ENCODE data around the gene SGMS1.
"Not testable (repeated sequence)": the region's sequence is repeated elsewhere in the genome, so short reads cannot be mapped to it uniquely, and the experiment has no call there.

SGMS1 gene

DNA sequence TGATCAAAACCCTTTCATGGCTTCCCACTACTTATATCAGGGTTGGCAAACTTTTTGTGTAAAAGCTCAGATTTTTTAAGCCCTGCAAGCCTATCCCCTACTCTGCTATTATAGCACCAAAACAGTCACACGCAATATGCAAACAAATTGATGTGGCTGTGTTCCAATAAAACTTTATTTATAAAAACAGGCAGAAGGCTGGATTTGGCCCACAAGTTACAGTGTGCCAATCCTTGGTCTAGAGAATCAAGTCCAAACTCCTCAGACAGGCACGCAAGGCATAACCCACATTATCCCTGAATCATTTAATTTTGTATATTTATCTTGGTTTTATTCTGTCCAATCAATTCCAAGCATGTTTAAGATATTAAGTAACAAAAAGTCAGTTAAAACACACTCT lies 71.9 kb downstream of the SGMS1 start:
- TF ChIP-seq, protein P1, sequence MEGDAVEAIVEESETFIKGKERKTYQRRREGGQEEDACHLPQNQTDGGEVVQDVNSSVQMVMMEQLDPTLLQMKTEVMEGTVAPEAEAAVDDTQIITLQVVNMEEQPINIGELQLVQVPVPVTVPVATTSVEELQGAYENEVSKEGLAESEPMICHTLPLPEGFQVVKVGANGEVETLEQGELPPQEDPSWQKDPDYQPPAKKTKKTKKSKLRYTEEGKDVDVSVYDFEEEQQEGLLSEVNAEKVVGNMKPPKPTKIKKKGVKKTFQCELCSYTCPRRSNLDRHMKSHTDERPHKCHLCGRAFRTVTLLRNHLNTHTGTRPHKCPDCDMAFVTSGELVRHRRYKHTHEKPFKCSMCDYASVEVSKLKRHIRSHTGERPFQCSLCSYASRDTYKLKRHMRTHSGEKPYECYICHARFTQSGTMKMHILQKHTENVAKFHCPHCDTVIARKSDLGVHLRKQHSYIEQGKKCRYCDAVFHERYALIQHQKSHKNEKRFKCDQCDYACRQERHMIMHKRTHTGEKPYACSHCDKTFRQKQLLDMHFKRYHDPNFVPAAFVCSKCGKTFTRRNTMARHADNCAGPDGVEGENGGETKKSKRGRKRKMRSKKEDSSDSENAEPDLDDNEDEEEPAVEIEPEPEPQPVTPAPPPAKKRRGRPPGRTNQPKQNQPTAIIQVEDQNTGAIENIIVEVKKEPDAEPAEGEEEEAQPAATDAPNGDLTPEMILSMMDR (IDR thresholded peaks at IDR 0.05; ENCODE audit: low read depth, low read length, missing control alignments) = no peak
- in situ Hi-C loops (cut with HindIII; ENCODE audit: low pct_ligation_motif_present, low sequenced_read_pairs) = no loop called here
- H3K27ac ChIP-seq = no peak overlapping the region
- H3K36me3 ChIP-seq (replicated peaks) = no peaks in the 10 kb centered on the region
- no peak for DNase-seq
- H3K4me3 ChIP-seq (ENCODE audit: low read depth, low read length) = no peak overlapping the region
- H3K27me3 ChIP-seq (replicated peaks) = no peaks in the 10 kb centered on the region

DNA sequence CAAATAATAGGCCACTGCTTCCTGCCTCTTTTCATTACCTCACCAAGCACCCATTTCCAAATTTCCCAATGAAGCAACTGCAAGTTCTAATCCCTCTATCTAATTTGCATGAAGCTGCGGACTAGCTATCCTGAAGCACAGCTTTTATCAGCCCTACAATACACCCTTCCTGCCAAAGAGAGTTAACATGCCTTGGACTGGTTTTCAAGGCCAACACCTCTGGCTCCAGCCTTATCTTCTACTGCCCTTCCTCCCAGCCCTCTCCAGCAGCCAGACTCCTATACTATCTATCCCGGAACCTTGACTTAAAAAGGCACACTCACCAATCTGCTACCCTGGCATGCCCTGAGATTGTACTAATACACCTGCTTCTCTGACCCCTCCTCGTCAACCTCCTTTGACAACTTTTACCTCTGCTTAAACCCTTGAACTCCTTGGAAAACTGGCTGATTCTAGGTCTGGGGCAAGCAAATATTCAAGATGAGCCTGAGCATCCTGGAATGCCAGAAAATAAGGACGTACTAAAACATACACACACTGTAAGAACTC lies 73.4 kb downstream of the SGMS1 start:
- no peak overlapping the region for H3K27ac ChIP-seq
- H3K27me3 ChIP-seq (replicated peaks) = no peaks in the 10 kb centered on the region
- in situ Hi-C loops (cut with HindIII; ENCODE audit: low pct_ligation_motif_present, low sequenced_read_pairs) = no loop called here
- no peaks in the 10 kb centered on the region for H3K36me3 ChIP-seq (replicated peaks)
- DNase-seq = no peak
- H3K4me3 ChIP-seq (ENCODE audit: low read depth, low read length) = no peak overlapping the region
- TF ChIP-seq, protein P1 (IDR thresholded peaks at IDR 0.05; ENCODE audit: low read depth, low read length, missing control alignments) = no peak

DNA sequence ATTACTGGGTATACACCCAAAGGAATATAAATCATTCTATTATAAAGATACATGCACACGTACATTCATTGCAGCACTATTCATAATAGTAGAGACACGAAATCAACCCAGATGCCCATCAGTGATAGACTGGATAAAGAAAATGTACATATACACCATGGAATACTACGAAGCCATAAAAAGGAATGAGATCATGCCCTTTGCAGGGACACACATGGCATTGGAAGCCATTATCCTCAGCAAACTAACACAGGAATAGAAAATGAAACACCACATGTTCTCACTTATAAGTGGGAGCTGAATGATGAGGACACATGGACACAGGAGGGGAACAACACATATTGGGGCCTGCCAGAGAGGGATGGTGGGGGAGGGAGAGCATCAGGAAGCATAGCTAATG lies 74.6 kb downstream of the SGMS1 start:
- DNase-seq; H3K4me3 ChIP-seq (ENCODE audit: low read depth, low read length); in situ Hi-C loops (cut with HindIII; ENCODE audit: low pct_ligation_motif_present, low sequenced_read_pairs); H3K27me3 ChIP-seq (replicated peaks); H3K27ac ChIP-seq; H3K36me3 ChIP-seq (replicated peaks): not testable (repeated sequence)

DNA sequence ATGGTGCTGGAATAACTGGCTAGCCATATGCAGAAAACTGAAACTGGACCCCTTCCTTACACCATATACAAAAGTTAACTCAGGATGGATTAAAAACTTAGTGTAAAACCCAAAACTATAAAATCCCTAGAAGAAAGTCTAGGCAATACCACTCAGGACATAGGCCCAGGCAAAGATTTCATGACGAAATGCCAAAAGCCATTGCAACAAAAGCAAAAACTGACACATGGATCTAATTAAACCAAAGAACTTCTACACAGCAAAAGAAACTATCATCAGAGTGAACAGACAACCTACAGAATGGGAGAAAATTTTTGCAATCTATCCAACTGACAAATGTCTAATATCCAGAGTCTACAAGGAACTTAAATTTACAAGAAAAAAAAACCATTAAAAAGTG lies 75.3 kb downstream of the SGMS1 start:
- H3K4me3 ChIP-seq (ENCODE audit: low read depth, low read length); DNase-seq; H3K27ac ChIP-seq; H3K27me3 ChIP-seq (replicated peaks); in situ Hi-C loops (cut with HindIII; ENCODE audit: low pct_ligation_motif_present, low sequenced_read_pairs); H3K36me3 ChIP-seq (replicated peaks): not testable (repeated sequence)

DNA sequence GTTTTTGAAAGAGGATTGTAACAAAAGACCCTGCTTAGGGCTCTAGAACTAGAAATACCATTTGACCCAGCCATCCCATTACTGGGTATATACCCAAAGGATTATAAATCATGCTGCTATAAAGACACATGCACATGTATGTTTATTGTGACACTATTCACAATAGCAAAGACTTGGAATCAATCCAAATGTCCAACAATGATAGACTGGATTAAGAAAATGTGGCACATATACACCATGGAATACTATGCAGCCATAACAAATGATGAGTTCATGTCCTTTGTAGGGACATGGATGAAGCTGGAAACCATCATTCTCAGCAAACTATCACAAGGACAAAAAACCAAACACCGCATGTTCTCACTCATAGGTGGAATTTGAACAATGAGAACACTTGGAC lies 77.5 kb downstream of the SGMS1 start:
- in situ Hi-C loops (cut with HindIII; ENCODE audit: low pct_ligation_motif_present, low sequenced_read_pairs); H3K36me3 ChIP-seq (replicated peaks); DNase-seq; H3K27ac ChIP-seq; H3K4me3 ChIP-seq (ENCODE audit: low read depth, low read length); H3K27me3 ChIP-seq (replicated peaks): not testable (repeated sequence)

DNA sequence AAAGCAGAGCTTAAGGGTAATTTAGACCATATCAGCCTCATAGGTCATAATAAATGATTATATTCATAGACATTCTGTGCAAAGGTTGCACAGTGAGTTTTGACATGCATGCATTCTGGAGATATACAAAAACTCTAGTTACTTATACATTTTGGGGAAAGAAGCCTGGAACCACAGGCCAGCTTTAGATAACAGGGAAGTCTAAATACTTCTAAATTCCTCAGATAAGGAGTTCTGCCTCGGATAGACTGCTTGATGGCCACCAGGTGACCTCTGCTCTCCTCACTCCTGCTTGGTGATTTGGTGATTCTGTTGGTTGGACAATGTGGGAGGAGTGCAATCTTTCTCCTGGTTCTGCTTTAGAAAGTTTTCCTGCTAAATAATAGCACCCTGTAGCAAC lies 77.9 kb downstream of the SGMS1 start:
- Histone ChIP-seq H3K27ac (no peak overlapping the region), H3K4me3 (ENCODE audit: low read depth, low read length) (no peak overlapping the region), H3K27me3 (replicated peaks) (no peaks in the 10 kb centered on the region), H3K36me3 (replicated peaks) (no peaks in the 10 kb centered on the region)
- in situ Hi-C loops (cut with HindIII; ENCODE audit: low pct_ligation_motif_present, low sequenced_read_pairs) = no loop called here
- DNase-seq = no peak
- TF ChIP-seq, protein P1 (IDR thresholded peaks at IDR 0.05; ENCODE audit: low read depth, low read length, missing control alignments) = no peak

DNA sequence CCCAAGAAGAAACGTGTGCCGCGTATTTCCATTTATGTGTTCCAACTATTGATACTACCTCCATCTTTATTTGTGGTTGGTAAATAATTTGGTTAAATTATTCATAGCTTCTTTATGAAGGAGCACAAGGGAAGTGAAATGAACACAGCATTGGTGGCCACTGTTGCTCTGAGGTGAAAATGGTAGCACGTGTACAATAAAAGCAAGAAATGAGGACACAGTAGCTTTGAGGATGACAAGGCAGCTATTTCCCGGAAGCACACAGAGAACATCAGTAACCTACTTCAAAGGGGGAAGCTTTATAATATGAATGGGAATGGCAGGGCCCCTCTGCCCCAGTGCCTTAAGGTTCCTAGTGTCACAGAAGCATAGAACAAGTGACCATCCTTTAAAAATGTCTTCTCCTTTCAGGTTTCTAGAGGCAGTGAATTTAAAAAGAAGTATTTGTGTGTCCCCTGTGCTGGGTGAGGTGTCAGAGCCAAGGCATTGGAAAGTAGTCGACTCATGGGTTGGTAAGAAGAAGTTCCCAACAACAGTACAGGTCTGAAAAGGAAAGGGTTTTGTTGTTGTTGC lies 78.8 kb downstream of the SGMS1 start:
- no peak overlapping the region for H3K4me3 ChIP-seq (ENCODE audit: low read depth, low read length)
- in situ Hi-C loops (cut with HindIII; ENCODE audit: low pct_ligation_motif_present, low sequenced_read_pairs) = no loop called here
- no peaks in the 10 kb centered on the region for H3K36me3 ChIP-seq (replicated peaks)
- no peak for DNase-seq
- TF ChIP-seq, protein P1 (IDR thresholded peaks at IDR 0.05; ENCODE audit: low read depth, low read length, missing control alignments) = no peak
- no peak overlapping the region for H3K27ac ChIP-seq
- no peaks in the 10 kb centered on the region for H3K27me3 ChIP-seq (replicated peaks)

All from brain microvascular endothelial cell (primary cell).